ENCODE measurements around the gene PRKAA2. TPM values are rescaled to one million over a fixed set of nuclear protein-coding genes. Genes with fewer than 3 reads are reported as not detected.

Gene PRKAA2
- total RNA-seq, 1 experiment from 2014 or later: 4.0 TPM

- no peak overlapping the region for H2BK12ac ChIP-seq (ENCODE audit: insufficient read length, low read depth, low read length)
- H4K20me1 ChIP-seq (ENCODE audit: control insufficient read depth, insufficient read depth, insufficient read length): no peaks in the 10 kb centered on the region
- no peak for TF ChIP-seq CTCF (conservative IDR thresholded peaks at IDR 0.05)
- no peak overlapping the region for H3K4me2 ChIP-seq (ENCODE audit: insufficient read depth, insufficient read length, low read length)
- H2AK5ac ChIP-seq (ENCODE audit: insufficient read length, low read length): no peak overlapping the region
- no peak overlapping the region for H3K27ac ChIP-seq (ENCODE audit: insufficient read length, low read depth, low read length)
- no peaks in the 10 kb centered on the region for H3K36me3 Mint-ChIP-seq (ENCODE audit: insufficient read depth in 1 of 3, low read depth in 3 of 3)
- H3K27ac Mint-ChIP-seq: no peak overlapping the region
- no peak overlapping the region for H2AFZ ChIP-seq (ENCODE audit: low read length)
- no peaks in the 10 kb centered on the region for H3K27me3 Mint-ChIP-seq (ENCODE audit: low read depth)
- H3K27me3 ChIP-seq (ENCODE audit: insufficient read depth, low read length): no peaks in the 10 kb centered on the region
- H3K9me3 ChIP-seq (ENCODE audit: control insufficient read depth, low read depth, low read length): no peaks in the 10 kb centered on the region
- H3K23me2 ChIP-seq (ENCODE audit: insufficient read length, low read depth, low read length, poor library complexity, severe bottlenecking): no peaks in the 10 kb centered on the region
- no peak overlapping the region for H4K5ac ChIP-seq (ENCODE audit: insufficient read length, low read depth, low read length)
- H2BK5ac ChIP-seq (ENCODE audit: insufficient read length, low read length): no peak overlapping the region
- H4K8ac ChIP-seq (replicated peaks; ENCODE audit: insufficient read length, low read depth, low read length): no peak overlapping the region
- H3K4ac ChIP-seq (ENCODE audit: low read depth, low read length): no peak overlapping the region
- no peak overlapping the region for H2BK120ac ChIP-seq (ENCODE audit: low read depth, low read length, poor library complexity, severe bottlenecking)
- H3K79me1 ChIP-seq (ENCODE audit: insufficient read depth, low read depth, low read length, poor library complexity, severe bottlenecking): no peaks in the 10 kb centered on the region
- H2BK20ac ChIP-seq (ENCODE audit: low read depth, low read length, poor library complexity, severe bottlenecking): no peak overlapping the region
- no peaks in the 10 kb centered on the region for H3K9me3 Mint-ChIP-seq
- DNase-seq: no peak
- no peak overlapping the region for H3K4me3 Mint-ChIP-seq
- no peaks in the 10 kb centered on the region for H3K79me2 ChIP-seq (ENCODE audit: insufficient read depth, low read length)
- H3K4me1 ChIP-seq (ENCODE audit: insufficient read depth, low read length): no peaks in the 10 kb centered on the region
- H4K91ac ChIP-seq (ENCODE audit: insufficient read length, low read depth, low read length): no peak overlapping the region
- H3K56ac ChIP-seq (ENCODE audit: insufficient read length, low read depth, low read length): no peak overlapping the region
- H3K9ac ChIP-seq (ENCODE audit: extremely low read depth, insufficient read length, low read length): no peak overlapping the region
- H2BK15ac ChIP-seq (ENCODE audit: low read depth, low read length): no peak overlapping the region
- H3K4me1 Mint-ChIP-seq: no peaks in the 10 kb centered on the region
- no peak overlapping the region for H3K14ac ChIP-seq (ENCODE audit: insufficient read depth, low read length)
- H3K23ac ChIP-seq (ENCODE audit: insufficient read length, low read depth, low read length): no peak overlapping the region
- H3K18ac ChIP-seq (ENCODE audit: insufficient read length, low read depth, low read length): no peak overlapping the region
- WGBS (ENCODE audit: extremely low coverage, insufficient read length, low lambda C conversion rate): no CpG with 5 or more reads among the region's 1 CpG
- H3T11ph ChIP-seq (ENCODE audit: low read length): no peak overlapping the region
Measured at GRCh38 chr1:56672579-56672978, 27.5 kb downstream of the PRKAA2 start.

All from H9 (cell line).